HG02642 (cell line): ENCODE results near the gene MAL.

ENCODE experiments used
- ATAC-seq: cut with Tn5 transposase; IDR thresholded peaks from one replicate; pipeline ENCODE4 v1.9.1; 2021; ENCODE audit warnings: mild to moderate bottlenecking; ENCODE audit not compliant: unreplicated experiment, poor library complexity

Gene MAL

GRCh38 chr2:94995553-94996304, 29.8 kb upstream of the MAL start:
- ATAC-seq, result no peak

- ATAC-seq, result no peak
Measured at GRCh38 chr2:94996305-94997100, 29.0 kb upstream of the MAL start.

- no peak for ATAC-seq
Measured at GRCh38 chr2:94997981-94998930, 27.3 kb upstream of the MAL start.

- ATAC-seq, result no peak
Measured at GRCh38 chr2:94999431-94999883, 26.1 kb upstream of the MAL start.

GRCh38 chr2:95001051-95001562, 24.4 kb upstream of the MAL start:
- ATAC-seq, result no peak

- no peak for ATAC-seq
Measured at GRCh38 chr2:95001701-95002100, 23.8 kb upstream of the MAL start.

- ATAC-seq, result no peak
Measured at GRCh38 chr2:95002498-95002897, 23.0 kb upstream of the MAL start.

- no peak for ATAC-seq
Measured at GRCh38 chr2:95004287-95004686, 21.2 kb upstream of the MAL start.

- no peak for ATAC-seq
Measured at GRCh38 chr2:95004711-95005110, 20.8 kb upstream of the MAL start.

- no peak for ATAC-seq
Measured at GRCh38 chr2:95005726-95006125, 19.8 kb upstream of the MAL start.

GRCh38 chr2:95006588-95006987, 18.9 kb upstream of the MAL start:
- no peak for ATAC-seq

- no peak for ATAC-seq
Measured at GRCh38 chr2:95007031-95007609, 18.4 kb upstream of the MAL start.

- ATAC-seq, result no peak
Measured at GRCh38 chr2:95007822-95008221, 17.7 kb upstream of the MAL start.

- no peak for ATAC-seq
Measured at GRCh38 chr2:95008306-95008705, 17.2 kb upstream of the MAL start.

GRCh38 chr2:95008996-95009395, 16.5 kb upstream of the MAL start:
- no peak for ATAC-seq

GRCh38 chr2:95009412-95009811, 16.1 kb upstream of the MAL start:
- no peak for ATAC-seq

- no peak for ATAC-seq
Measured at GRCh38 chr2:95010126-95010525, 15.4 kb upstream of the MAL start.

GRCh38 chr2:95010718-95011117, 14.8 kb upstream of the MAL start:
- ATAC-seq, result no peak

- peak; percentile 78 for ATAC-seq
Measured at GRCh38 chr2:95012881-95013550, 12.5 kb upstream of the MAL start.
